Tibial nerve (tissue), 4 donors: ENCODE results near the gene DPEP2. TPM values are rescaled to one million over a fixed set of nuclear protein-coding genes. Genes with fewer than 3 reads are reported as not detected.
A peak's percentile ranks its signal among the peaks of the same experiment; 100 is the strongest.
"Not testable (repeated sequence)": the region's sequence is repeated elsewhere in the genome, so short reads cannot be mapped to it uniquely, and the experiment has no call there.

Experiments used
- DNase-seq, 2 donors: peaks; one replicate each; pipeline ENCODE4 v3.0.0-alpha.2; 2019; ENCODE audit warnings: low spot score in 2 of 2
- H3K27ac ChIP-seq, 4 donors: fragments of 200-600 bp; sonication (generic) in 3 of 4; one replicate each; pipeline ENCODE4 v1.5.1; 2017 to 2019; ENCODE audit warnings: mild to moderate bottlenecking in 1 of 4
- H3K27me3 ChIP-seq, 2 donors: fragments of 200-600 bp; sonication (generic) in 1 of 2; one replicate each; pipeline versions ENCODE4 v1.5.1 to v1.6.0; 2017 to 2019
- H3K36me3 ChIP-seq, 3 donors: fragments of 200-600 bp; sonication (generic); one replicate each; pipeline ENCODE4 v1.5.1; 2018 to 2019
- H3K4me1 ChIP-seq, 4 donors: fragments of 200-600 bp; sonication (generic) in 3 of 4; one replicate each; pipeline ENCODE4 v1.5.1; 2017 to 2019
- H3K4me3 ChIP-seq, 4 donors: fragments of 200-600 bp; sonication (generic) in 3 of 4; one replicate each; pipeline ENCODE4 v1.5.1; 2017 to 2019; ENCODE audit warnings: mild to moderate bottlenecking in 1 of 4, moderate library complexity in 1 of 4
- H3K9me3 ChIP-seq, 4 donors: fragments of 200-600 bp; sonication (generic) in 3 of 4; one replicate each; pipeline ENCODE4 v1.5.1; 2017 to 2019
- CTCF ChIP-seq, 5 experiments: fragments of 200-600 bp in 3 of 5; fragments of 450-650 bp in 2 of 5; sonication (generic) in 3 of 5; IDR thresholded peaks; one replicate each; pipeline ENCODE4 v1.5.1; 2016 to 2019; ENCODE audit warnings: antibody characterized with exemption in 5 of 5, mild to moderate bottlenecking in 3 of 5, moderate library complexity in 2 of 5
- EP300 ChIP-seq, 2 donors: sonication (generic); formaldehyde crosslinking; IDR thresholded peaks; one replicate each; pipeline ENCODE4 v1.6.1; 2017; ENCODE audit warnings: antibody characterized with exemption in 2 of 2, mild to moderate bottlenecking in 1 of 2
- POLR2A ChIP-seq, 2 donors: fragments of 450-650 bp; IDR thresholded peaks; one replicate each; pipeline ENCODE4 v1.6.1; 2017; ENCODE audit warnings: antibody characterized with exemption in 2 of 2, mild to moderate bottlenecking in 2 of 2, moderate library complexity in 2 of 2
- WGBS, 2 donors: methylation state at CpG; one replicate each; pipeline ENCODE4 v1.1.5; 2018; 5-methylcytosine and 5-hydroxymethylcytosine counted together
- small RNA-seq: library from RNA; depleted of rRNA; stranded (forward); fragments of <200 nt; gene quantifications from one replicate; pipeline ENCODE3, GENCODE V24; 2016
- total RNA-seq, 4 donors: library from RNA; depleted of rRNA; stranded (reverse); fragments of >200 nt; gene quantifications; one replicate each; pipeline ENCODE4 v1.1.0, GENCODE V29; 2016

DPEP2 gene
- total RNA-seq, 4 donors from 2014 or later = 1.0 to 12.6 (median 3.8) TPM

- peaks cover 0 to 75% (median 39%) of the 10 kb centered on the region in 4 donors for H3K4me1 ChIP-seq
- DNase-seq = no peak
- no peak for TF ChIP-seq CTCF (IDR thresholded peaks at IDR 0.05)
- no peak for TF ChIP-seq EP300 (IDR thresholded peaks at IDR 0.05)
- TF ChIP-seq POLR2A (IDR thresholded peaks at IDR 0.05) = no peak
- H3K27ac ChIP-seq = peak overlapping the region in 3 of 4 donors; percentile 73 to 90 (median 84)
- H3K27me3 ChIP-seq = no peaks in the 10 kb centered on the region
- H3K4me3 ChIP-seq = no peak overlapping the region
- WGBS, 2 donors = 73 to 75% methylated on average over 9 of the region's 9 CpGs
- peaks cover 4 to 63% (median 4%) of the 10 kb centered on the region in 3 donors for H3K36me3 ChIP-seq
- H3K9me3 ChIP-seq = no peaks in the 10 kb centered on the region
Observed at GRCh38 chr16:67941469-67942199, 57.6 kb downstream of the DPEP2 start.

- Histone ChIP-seq H3K36me3 (peaks cover 0 to 52% (median 4%) of the 10 kb centered on the region in 3 donors), H3K27ac (no peak overlapping the region), H3K27me3 (no peaks in the 10 kb centered on the region), H3K4me3 (no peak overlapping the region), H3K4me1 (peaks cover 0 to 66% (median 38%) of the 10 kb centered on the region in 4 donors), H3K9me3 (no peaks in the 10 kb centered on the region)
- no peak for DNase-seq
- WGBS, 2 donors = 89 to 94% methylated on average over 5 of the region's 5 CpGs
- no peak for TF ChIP-seq EP300 (IDR thresholded peaks at IDR 0.05)
Observed at GRCh38 chr16:67940446-67941089, 58.7 kb downstream of the DPEP2 start.

GRCh38 chr16:67939507-67940445, 59.5 kb downstream of the DPEP2 start:
- peak in 1 of 2 donors; percentile 48 for DNase-seq
- WGBS, 2 donors = 70 to 78% methylated on average over 31 to 32 of the region's 33 CpGs
- TF ChIP-seq POLR2A (IDR thresholded peaks at IDR 0.05) (no peak), EP300 (IDR thresholded peaks at IDR 0.05) (peak in 1 of 2 donors; percentile 3), CTCF (IDR thresholded peaks at IDR 0.05) (no peak)
- peaks cover 0 to 65% (median 38%) of the 10 kb centered on the region in 4 donors for H3K4me1 ChIP-seq
- H3K27ac ChIP-seq = no peak overlapping the region
- peaks cover 0 to 44% (median 3%) of the 10 kb centered on the region in 3 donors for H3K36me3 ChIP-seq
- H3K27me3 ChIP-seq = no peaks in the 10 kb centered on the region
- H3K4me3 ChIP-seq = no peak overlapping the region
- H3K9me3 ChIP-seq = no peaks in the 10 kb centered on the region

- peaks cover 0 to 55% (median 25%) of the 10 kb centered on the region in 4 donors for H3K4me1 ChIP-seq
- peak overlapping the region in 1 of 4 donors; percentile 95 for H3K27ac ChIP-seq
- peaks cover 0 to 45% (median 5%) of the 10 kb centered on the region in 3 donors for H3K36me3 ChIP-seq
- H3K9me3 ChIP-seq, DNase-seq, H3K27me3 ChIP-seq, H3K4me3 ChIP-seq: not testable (repeated sequence)
- 87 to 93% methylated on average over 5 of the region's 5 CpGs for WGBS, 2 donors
Observed at GRCh38 chr16:67937713-67938112, 61.6 kb downstream of the DPEP2 start.

Small RNA genes within 50 kb of the gene (small RNA-seq; reads per million reads assigned to genes)
- gene RNU6-359P = not detected

Other genes with a start within 250 kb of the DPEP2 start
- gene RANBP10, start 192.9 kb downstream of the DPEP2 start, total RNA-seq = 10 to 100 TPM in 3 of 4 donors, 1 to 10 TPM in 1; 8.1 to 19.5 (median 12.0) TPM
- gene TSNAXIP1, start 192.6 kb downstream of the DPEP2 start, total RNA-seq = 1 to 10 TPM; 2.8 to 8.4 (median 4.0) TPM
- 10 to 100 TPM; 47.1 to 74.3 (median 60.9) TPM for gene THAP11, start 157.2 kb downstream of the DPEP2 start, total RNA-seq
- gene NUTF2, start 152.6 kb downstream of the DPEP2 start, total RNA-seq = 100 to 1,000 TPM in 2 of 4 donors, 10 to 100 TPM in 2; 54.4 to 137 (median 105) TPM
- gene CENPT, start 151.8 kb downstream of the DPEP2 start, total RNA-seq = 100 to 1,000 TPM in 1 of 4 donors, 10 to 100 TPM in 3; 51.3 to 101 (median 59.2) TPM
- 10 to 100 TPM; 36.7 to 62.4 (median 55.6) TPM for gene EDC4, start 126.4 kb downstream of the DPEP2 start, total RNA-seq
- 10 to 100 TPM in 1 of 4 donors, 1 to 10 TPM in 3; 2.0 to 15.1 (median 3.9) TPM for gene NRN1L, start 114.6 kb downstream of the DPEP2 start, total RNA-seq
- gene PSKH1, start 106.2 kb downstream of the DPEP2 start, total RNA-seq = 10 to 100 TPM; 22.2 to 30.8 (median 24.2) TPM
- gene CTRL, start 67.6 kb downstream of the DPEP2 start, total RNA-seq = 1 to 10 TPM in 3 of 4 donors, under 1 TPM in 1; 0.87 to 3.6 (median 1.6) TPM
- gene PSMB10, start 62.6 kb downstream of the DPEP2 start, total RNA-seq = 10 to 100 TPM; 22.9 to 57.6 (median 39.4) TPM
- gene LCAT, start 55.4 kb downstream of the DPEP2 start, total RNA-seq = 10 to 100 TPM; 17.9 to 43.9 (median 26.8) TPM
- 100 to 1,000 TPM in 2 of 4 donors, 10 to 100 TPM in 2; 82.0 to 127 (median 101) TPM for gene SLC12A4, start 30.8 kb downstream of the DPEP2 start, total RNA-seq
- under 1 TPM in 1 of 4 donors, not detected in 3; 0.66 TPM for gene DPEP3, start 19.0 kb downstream of the DPEP2 start, total RNA-seq
- not detected for gene DPEP2NB, start 16.4 kb upstream of the DPEP2 start, total RNA-seq
- 10 to 100 TPM in 3 of 4 donors, 1 to 10 TPM in 1; 6.7 to 11.7 (median 10.8) TPM for gene DDX28, start 23.7 kb upstream of the DPEP2 start, total RNA-seq
- gene DUS2, start 23.8 kb upstream of the DPEP2 start, total RNA-seq = 10 to 100 TPM in 2 of 4 donors, 1 to 10 TPM in 2; 4.7 to 31.2 (median 15.4) TPM
- 100 to 1,000 TPM in 2 of 4 donors, 10 to 100 TPM in 2; 81.4 to 105 (median 97.1) TPM for gene NFATC3, start 85.9 kb upstream of the DPEP2 start, total RNA-seq
- gene ESRP2, start 236.6 kb upstream of the DPEP2 start, total RNA-seq = 1 to 10 TPM in 2 of 4 donors, under 1 TPM in 2; 0.42 to 2.4 (median 1.2) TPM
- 10 to 100 TPM; 26.0 to 51.3 (median 30.2) TPM for gene PLA2G15, start 245.9 kb upstream of the DPEP2 start, total RNA-seq